Measurements from ENCODE around the gene NELL1.

Gene NELL1

DNA sequence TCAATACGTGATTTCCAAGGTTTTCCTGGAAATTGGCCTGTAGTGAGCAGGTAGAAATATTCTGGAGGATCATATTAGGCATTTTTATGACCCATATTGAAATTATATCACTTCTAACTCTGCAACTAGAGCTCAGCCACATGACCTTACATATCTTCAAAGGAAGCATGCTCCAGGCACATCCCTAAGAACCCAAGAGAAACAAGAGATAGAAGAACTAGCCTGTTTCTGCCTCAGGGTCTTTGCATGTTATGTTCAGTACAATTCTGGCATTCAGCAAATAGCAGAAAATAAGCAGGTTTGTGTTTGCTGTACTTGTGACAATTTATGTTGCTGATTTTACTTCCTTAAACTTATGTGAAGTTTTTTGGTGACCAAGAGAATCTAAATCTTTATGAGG, 859.8 kb downstream of the NELL1 start:
- Histone ChIP-seq H3K4me2 (no peak overlapping the region), H3K4me1 (no peaks in the 10 kb centered on the region), H3K27ac (no peak overlapping the region), H3K27me3 (no peaks in the 10 kb centered on the region), H3K9ac (no peak overlapping the region), H3K36me3 (no peaks in the 10 kb centered on the region), H3K4me3 (no peak overlapping the region), H4K20me1 (no peaks in the 10 kb centered on the region), H3K9me3 (no peaks in the 10 kb centered on the region)
- no peak for TF ChIP-seq Cebpa-rat (IDR thresholded peaks at IDR 0.05)

DNA sequence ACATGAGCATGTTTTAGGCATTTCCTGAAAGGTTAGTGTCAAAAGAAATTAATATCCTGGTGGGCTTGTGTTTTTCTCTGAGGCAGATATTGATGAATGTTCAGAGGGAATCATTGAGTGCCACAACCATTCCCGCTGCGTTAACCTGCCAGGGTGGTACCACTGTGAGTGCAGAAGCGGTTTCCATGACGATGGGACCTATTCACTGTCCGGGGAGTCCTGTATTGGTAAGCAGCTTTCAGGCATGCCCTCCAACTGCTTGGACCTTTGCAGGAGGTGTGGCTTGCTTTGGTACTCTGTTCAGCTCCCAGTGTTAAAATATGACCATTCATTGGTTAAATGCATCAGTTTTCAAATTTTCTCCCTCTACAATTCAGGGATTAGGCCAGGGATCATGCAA, 864.9 kb downstream of the NELL1 start:
- H3K36me3 ChIP-seq: no peaks in the 10 kb centered on the region
- H3K27ac ChIP-seq: no peak overlapping the region
- no peak overlapping the region for H3K9ac ChIP-seq
- no peak for TF ChIP-seq Cebpa-rat (IDR thresholded peaks at IDR 0.05)
- no peaks in the 10 kb centered on the region for H3K27me3 ChIP-seq
- H4K20me1 ChIP-seq: no peaks in the 10 kb centered on the region
- H3K9me3 ChIP-seq: no peaks in the 10 kb centered on the region
- H3K4me1 ChIP-seq: no peaks in the 10 kb centered on the region
- no peak overlapping the region for H3K4me2 ChIP-seq
- H3K4me3 ChIP-seq: no peak overlapping the region

DNA sequence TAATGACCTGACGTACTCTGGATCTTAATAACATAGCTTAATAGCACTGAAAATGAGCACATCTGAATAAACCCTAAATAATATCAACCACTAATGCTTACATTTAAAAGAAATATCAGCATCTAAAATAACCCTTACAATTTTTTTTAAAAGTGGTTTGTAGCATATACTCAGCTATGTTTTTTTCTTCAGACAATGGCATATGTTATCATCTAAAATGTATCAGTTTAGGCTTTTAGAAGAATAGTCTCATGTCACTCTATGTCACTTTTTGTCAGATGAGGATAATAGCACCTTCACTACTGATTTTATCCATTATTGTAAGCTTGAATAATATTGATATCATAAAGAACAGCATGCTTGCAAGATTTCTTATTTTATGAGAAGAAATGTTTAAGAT, 868.6 kb downstream of the NELL1 start:
- no peaks in the 10 kb centered on the region for H3K4me1 ChIP-seq
- no peak for TF ChIP-seq Cebpa-rat (IDR thresholded peaks at IDR 0.05)
- H3K4me3 ChIP-seq: no peak overlapping the region

DNA sequence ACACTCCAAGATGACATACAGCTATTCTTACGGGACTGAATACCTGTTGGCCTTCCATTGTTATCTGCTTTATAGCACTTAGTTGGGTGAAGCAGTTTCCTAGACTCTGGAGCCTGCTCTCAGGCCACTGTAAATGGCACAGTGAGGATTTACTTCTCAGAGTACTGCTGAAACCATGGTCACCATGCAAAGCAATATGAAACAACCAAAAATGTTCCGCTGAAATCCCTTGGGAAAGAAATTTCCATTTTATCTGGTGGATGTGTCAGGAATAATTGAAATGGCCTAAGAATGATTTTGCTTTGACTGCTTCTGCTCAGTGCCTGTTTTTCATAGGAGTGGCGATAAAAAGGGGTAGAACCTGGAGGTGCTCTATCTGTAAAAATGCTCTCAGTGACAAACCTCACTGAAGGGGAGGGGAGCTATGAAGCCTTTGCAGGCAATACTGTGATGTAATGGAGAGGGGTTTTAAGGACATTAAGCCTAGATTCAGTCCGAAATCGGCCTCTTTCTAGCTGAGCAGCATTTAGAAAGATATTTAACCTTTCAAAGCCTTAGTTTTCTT, 871.9 kb downstream of the NELL1 start:
- TF ChIP-seq Cebpa-rat (IDR thresholded peaks at IDR 0.05): no peak
- H3K9me3 ChIP-seq: no peaks in the 10 kb centered on the region
- H3K4me2 ChIP-seq: no peak overlapping the region
- H3K27me3 ChIP-seq: no peaks in the 10 kb centered on the region
- no peaks in the 10 kb centered on the region for H3K4me1 ChIP-seq
- no peak overlapping the region for H3K9ac ChIP-seq
- no peaks in the 10 kb centered on the region for H4K20me1 ChIP-seq
- no peak overlapping the region for H3K27ac ChIP-seq
- no peak overlapping the region for H3K4me3 ChIP-seq
- no peaks in the 10 kb centered on the region for H3K36me3 ChIP-seq

More for the DNA sequence above, 868.6 kb downstream of the NELL1 start:
- Histone ChIP-seq H4K20me1 (no peaks in the 10 kb centered on the region), H3K9ac (no peak overlapping the region), H3K4me2 (no peak overlapping the region), H3K9me3 (no peaks in the 10 kb centered on the region), H3K27me3 (no peaks in the 10 kb centered on the region), H3K36me3 (no peaks in the 10 kb centered on the region), H3K27ac (no peak overlapping the region)

DNA sequence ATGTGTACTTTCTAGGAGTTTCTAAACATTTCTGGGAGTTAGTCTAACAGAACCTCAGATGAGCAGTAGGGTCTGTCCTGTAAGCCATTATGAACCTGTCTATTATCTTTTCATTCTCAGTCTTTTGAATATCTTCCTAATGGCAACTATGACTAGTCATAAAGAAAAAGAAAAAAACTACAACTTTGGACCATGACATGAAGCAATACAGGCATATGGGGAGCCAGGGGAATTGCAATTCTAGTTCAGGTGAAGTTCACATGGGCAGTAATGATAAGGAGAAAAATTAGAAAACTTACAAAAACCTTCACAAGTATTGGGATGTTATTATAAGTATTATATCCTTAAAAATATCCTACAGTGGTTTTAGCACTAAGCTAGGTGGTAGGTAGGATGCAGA, 874.5 kb downstream of the NELL1 start:
- no peak overlapping the region for H3K4me2 ChIP-seq
- H3K4me3 ChIP-seq: no peak overlapping the region
- H3K9ac ChIP-seq: no peak overlapping the region
- no peaks in the 10 kb centered on the region for H3K4me1 ChIP-seq
- H4K20me1 ChIP-seq: no peaks in the 10 kb centered on the region
- H3K27me3 ChIP-seq: no peaks in the 10 kb centered on the region
- no peak overlapping the region for H3K27ac ChIP-seq
- H3K9me3 ChIP-seq: no peaks in the 10 kb centered on the region
- no peak for TF ChIP-seq Cebpa-rat (IDR thresholded peaks at IDR 0.05)
- H3K36me3 ChIP-seq: no peaks in the 10 kb centered on the region

DNA sequence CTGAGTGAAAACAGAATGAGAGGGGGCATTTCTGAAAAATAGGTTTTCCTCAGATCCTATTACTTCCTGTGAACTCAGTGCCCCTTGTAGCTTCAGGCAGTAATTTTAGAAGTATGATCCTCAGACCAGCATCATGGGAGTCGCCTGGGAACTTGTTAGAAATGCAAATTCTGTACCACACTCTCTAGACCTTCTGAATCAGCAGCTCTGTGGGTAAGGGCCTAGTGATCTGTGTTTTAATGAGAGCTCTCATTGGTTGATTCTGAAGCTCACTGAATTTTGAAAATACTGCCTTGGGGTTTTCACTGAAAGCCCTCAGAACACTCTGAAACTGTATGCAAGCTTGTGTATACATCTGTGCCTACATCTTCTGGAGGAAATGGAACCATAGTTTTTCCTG, 876.3 kb downstream of the NELL1 start:
- H3K27me3 ChIP-seq: no peaks in the 10 kb centered on the region
- H3K9me3 ChIP-seq: no peaks in the 10 kb centered on the region
- no peaks in the 10 kb centered on the region for H3K36me3 ChIP-seq
- no peak overlapping the region for H3K27ac ChIP-seq
- H3K4me3 ChIP-seq: no peak overlapping the region
- H3K4me1 ChIP-seq: no peaks in the 10 kb centered on the region
- no peak for TF ChIP-seq Cebpa-rat (IDR thresholded peaks at IDR 0.05)
- H3K4me2 ChIP-seq: no peak overlapping the region
- no peaks in the 10 kb centered on the region for H4K20me1 ChIP-seq
- no peak overlapping the region for H3K9ac ChIP-seq

DNA sequence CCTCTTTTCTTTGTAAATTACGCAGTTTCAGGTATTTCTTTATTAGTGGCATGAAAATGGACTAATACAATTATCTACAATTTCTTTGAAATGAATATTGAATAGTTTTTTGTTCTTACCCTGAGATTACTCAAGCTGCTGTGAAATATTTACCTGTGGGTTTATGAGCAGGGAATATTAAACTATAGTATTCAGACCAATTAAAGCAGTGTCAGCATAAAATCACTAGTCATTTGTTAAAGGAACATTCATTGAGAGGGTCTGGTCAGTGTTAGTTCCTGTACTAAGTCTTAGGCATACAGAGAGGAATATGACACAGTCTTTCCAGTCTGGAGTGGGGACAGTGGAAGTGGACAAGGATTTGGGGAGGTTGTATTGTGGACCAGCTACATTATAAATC, 877.3 kb downstream of the NELL1 start:
- no peak overlapping the region for H3K27ac ChIP-seq
- TF ChIP-seq Cebpa-rat (IDR thresholded peaks at IDR 0.05): no peak
- H3K4me2 ChIP-seq: no peak overlapping the region
- H3K4me1 ChIP-seq: no peaks in the 10 kb centered on the region
- H3K9me3 ChIP-seq: no peaks in the 10 kb centered on the region
- no peak overlapping the region for H3K9ac ChIP-seq
- H3K27me3 ChIP-seq: no peaks in the 10 kb centered on the region
- H3K36me3 ChIP-seq: no peaks in the 10 kb centered on the region
- no peaks in the 10 kb centered on the region for H4K20me1 ChIP-seq
- no peak overlapping the region for H3K4me3 ChIP-seq

DNA sequence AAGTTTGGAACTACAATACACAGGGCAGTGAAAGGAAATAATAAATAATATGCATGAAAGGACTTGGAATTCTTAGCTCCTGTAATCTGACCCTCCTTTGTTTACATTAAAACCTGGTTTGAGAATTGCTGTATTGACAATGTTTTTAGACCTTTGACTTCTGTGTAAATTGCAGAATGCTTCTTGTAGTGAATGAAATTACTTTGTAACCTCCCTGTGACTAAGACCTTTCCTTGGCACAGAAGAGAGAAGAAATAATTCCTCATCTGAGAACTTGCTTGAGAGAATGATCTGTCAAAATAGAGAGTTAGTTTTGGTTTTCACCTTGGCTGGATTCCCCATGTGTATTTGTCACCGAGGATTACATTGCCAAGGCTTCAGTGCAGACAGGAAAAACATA, 883.5 kb downstream of the NELL1 start:
- no peak for TF ChIP-seq Cebpa-rat (IDR thresholded peaks at IDR 0.05)
- H3K4me2 ChIP-seq: no peak overlapping the region
- H3K9ac ChIP-seq: no peak overlapping the region
- no peaks in the 10 kb centered on the region for H3K36me3 ChIP-seq
- no peak overlapping the region for H3K4me3 ChIP-seq
- H3K4me1 ChIP-seq: no peaks in the 10 kb centered on the region
- H3K27me3 ChIP-seq: no peaks in the 10 kb centered on the region
- H3K27ac ChIP-seq: no peak overlapping the region
- no peaks in the 10 kb centered on the region for H4K20me1 ChIP-seq
- H3K9me3 ChIP-seq: no peaks in the 10 kb centered on the region

DNA sequence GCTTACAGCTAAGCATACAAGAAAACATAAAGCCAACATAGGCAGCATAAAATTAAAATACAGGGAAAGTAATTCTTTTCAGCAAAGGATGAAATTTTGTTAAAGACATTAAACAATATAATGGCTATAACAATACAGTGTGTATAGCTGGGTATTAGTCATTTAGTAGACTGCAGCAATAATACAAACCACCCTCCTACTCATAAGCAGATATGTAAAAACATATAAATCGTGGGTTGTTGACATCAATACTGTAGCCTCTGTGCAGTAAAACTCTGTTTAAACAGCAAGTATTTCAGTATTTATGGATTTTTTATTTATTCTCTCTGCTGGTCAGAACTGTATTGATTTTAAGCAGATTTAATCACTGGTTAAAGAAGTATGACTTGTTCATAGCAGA, 884.4 kb downstream of the NELL1 start:
- H3K4me3 ChIP-seq: no peak overlapping the region
- H3K27me3 ChIP-seq: no peaks in the 10 kb centered on the region
- H4K20me1 ChIP-seq: no peaks in the 10 kb centered on the region
- H3K27ac ChIP-seq: no peak overlapping the region
- H3K9ac ChIP-seq: no peak overlapping the region
- no peaks in the 10 kb centered on the region for H3K36me3 ChIP-seq
- H3K4me1 ChIP-seq: no peaks in the 10 kb centered on the region
- no peak for TF ChIP-seq Cebpa-rat (IDR thresholded peaks at IDR 0.05)
- H3K4me2 ChIP-seq: no peak overlapping the region
- H3K9me3 ChIP-seq: no peaks in the 10 kb centered on the region

DNA sequence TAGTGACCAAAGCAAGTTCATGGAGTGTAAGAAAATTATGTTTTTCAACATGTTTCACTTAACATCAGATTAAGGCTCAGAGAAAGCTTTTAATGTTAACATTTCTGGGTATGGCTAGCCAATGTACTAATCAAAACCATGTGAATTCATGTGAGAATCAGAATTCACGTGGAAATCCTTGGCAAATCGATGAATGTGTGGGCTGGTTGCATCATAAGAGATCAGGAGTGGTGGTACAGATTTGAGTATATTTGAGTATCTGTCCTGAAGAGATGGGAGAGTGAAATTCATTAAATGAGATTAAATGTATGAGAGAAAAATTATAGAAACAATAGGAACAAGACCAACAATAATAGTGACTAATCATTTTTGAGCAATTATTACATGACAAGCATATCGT, 884.9 kb downstream of the NELL1 start:
- no peaks in the 10 kb centered on the region for H3K27me3 ChIP-seq

DNA sequence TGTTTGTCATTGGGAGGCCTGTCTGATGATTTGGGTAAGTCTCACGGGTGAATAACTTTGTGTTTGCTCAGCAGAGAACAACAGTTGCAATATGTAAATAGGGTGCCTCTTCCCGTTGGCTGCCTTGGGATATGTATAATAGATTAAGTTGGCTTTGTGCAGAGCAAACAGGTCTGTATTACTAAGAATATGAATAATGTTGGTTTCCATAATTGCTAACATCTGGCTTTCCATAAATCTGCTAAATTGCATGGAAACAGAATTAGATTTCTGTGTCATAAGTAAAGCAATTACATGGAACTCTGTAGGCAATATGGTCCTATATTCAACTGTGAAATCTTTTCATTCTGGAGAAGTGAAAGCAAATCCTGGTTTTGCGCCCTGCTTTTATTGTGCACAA, 887.5 kb downstream of the NELL1 start:
- Histone ChIP-seq H3K4me1 (no peaks in the 10 kb centered on the region), H3K27me3 (no peaks in the 10 kb centered on the region), H3K4me3 (no peak overlapping the region), H3K9me3 (no peaks in the 10 kb centered on the region), H3K4me2 (no peak overlapping the region), H4K20me1 (no peaks in the 10 kb centered on the region), H3K9ac (no peak overlapping the region), H3K36me3 (no peaks in the 10 kb centered on the region), H3K27ac (no peak overlapping the region)
- no peak for TF ChIP-seq Cebpa-rat (IDR thresholded peaks at IDR 0.05)

More for the DNA sequence above, 884.9 kb downstream of the NELL1 start:
- no peaks in the 10 kb centered on the region for H3K4me1 ChIP-seq
- no peak overlapping the region for H3K27ac ChIP-seq
- no peaks in the 10 kb centered on the region for H3K9me3 ChIP-seq
- no peak overlapping the region for H3K4me3 ChIP-seq
- H3K9ac ChIP-seq: no peak overlapping the region
- no peak overlapping the region for H3K4me2 ChIP-seq
- no peaks in the 10 kb centered on the region for H4K20me1 ChIP-seq
- TF ChIP-seq Cebpa-rat (IDR thresholded peaks at IDR 0.05): no peak
- H3K36me3 ChIP-seq: no peaks in the 10 kb centered on the region
